SH-SY5Y (cell line): ENCODE data around the gene ATN1.

Source experiments
- GATA2 ChIP-seq: IDR thresholded peaks from 2 replicates; pipeline ENCODE4 v1.6.1; 2011; ENCODE audit warnings: mild to moderate bottlenecking, low read depth, low read length
- GATA3 ChIP-seq: IDR thresholded peaks from 2 replicates; pipeline ENCODE4 v1.6.1; 2011; ENCODE audit warnings: low read depth, mild to moderate bottlenecking, low read length, moderate library complexity

DNA sequence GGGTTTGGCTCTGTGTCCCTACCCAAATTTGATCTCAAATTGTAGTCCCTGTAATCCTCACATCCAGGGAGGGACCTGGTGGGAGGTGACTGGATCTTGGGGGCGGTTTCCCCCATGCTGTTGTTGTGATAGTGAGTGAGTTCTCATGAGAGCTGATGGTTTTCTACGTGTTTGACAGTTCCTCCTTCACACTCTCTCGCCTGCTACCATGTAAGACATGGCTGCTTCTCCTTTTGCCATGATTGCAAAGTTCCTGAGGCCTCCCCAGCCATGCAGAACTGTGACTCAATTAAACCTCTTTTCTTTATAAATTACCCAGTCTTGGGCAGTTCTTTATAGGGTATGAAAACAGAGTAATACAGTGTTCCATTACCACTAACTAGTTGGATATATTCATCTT, 33.4 kb upstream of the ATN1 start:
- TF ChIP-seq GATA3 (no peak), GATA2 (no peak)
